ENCODE data around the gene MLLT10.

DNA sequence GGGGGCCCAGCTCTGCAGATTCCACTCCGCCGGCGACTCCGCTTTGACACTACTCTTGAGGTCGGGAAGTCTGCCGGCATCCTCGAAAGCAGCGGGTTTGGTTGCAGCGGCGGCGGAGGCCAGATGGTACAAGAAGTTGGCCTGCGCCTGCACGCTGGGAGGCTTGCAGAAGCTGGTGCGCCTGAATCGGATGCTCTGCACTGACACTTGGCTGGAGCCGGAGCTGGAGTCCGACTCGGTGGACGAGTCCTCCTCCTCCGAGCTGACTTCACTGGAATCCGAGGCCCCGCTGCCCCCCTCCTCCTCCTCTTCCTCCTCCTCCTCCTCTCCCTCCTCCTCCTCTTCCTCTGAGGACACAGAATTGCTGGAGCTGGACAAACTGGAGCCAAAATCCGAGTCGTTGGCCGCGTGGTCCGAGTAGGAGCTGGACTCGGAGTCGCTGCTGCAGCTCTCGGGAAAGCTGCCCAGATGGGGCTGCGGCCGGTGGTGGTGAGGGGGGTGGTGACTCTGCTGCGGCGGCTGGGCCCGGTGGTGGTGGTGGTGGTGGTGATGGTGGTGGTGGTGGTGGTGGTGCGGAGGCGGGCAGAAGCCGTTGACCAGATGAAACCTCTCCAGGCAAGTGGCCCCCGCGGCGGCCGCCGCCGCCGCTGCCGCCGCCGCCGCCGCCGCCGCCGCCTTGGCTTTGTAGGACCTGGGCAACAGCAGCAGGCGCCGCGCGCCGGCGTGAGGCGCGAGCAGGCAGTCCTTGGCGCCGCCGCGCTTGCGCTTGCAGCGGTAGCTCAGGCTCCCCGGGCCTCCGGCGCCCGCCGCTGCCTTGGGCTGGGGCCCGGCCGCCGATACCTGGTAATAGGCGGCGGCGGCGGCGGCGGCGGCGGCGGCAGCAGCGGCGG, 17.5 kb upstream of the MLLT10 start:
- TF ChIP-seq, protein P1, sequence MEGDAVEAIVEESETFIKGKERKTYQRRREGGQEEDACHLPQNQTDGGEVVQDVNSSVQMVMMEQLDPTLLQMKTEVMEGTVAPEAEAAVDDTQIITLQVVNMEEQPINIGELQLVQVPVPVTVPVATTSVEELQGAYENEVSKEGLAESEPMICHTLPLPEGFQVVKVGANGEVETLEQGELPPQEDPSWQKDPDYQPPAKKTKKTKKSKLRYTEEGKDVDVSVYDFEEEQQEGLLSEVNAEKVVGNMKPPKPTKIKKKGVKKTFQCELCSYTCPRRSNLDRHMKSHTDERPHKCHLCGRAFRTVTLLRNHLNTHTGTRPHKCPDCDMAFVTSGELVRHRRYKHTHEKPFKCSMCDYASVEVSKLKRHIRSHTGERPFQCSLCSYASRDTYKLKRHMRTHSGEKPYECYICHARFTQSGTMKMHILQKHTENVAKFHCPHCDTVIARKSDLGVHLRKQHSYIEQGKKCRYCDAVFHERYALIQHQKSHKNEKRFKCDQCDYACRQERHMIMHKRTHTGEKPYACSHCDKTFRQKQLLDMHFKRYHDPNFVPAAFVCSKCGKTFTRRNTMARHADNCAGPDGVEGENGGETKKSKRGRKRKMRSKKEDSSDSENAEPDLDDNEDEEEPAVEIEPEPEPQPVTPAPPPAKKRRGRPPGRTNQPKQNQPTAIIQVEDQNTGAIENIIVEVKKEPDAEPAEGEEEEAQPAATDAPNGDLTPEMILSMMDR (conservative IDR thresholded peaks at IDR 0.05) = no peak
- no peak for TF ChIP-seq EZH2 (IDR thresholded peaks at IDR 0.05; ENCODE audit: low read depth)

Measured in PC-9 (cell line).